NCI-H1436 (cell line): ENCODE measurements around the gene P2RY14.

ENCODE experiments used
- DNase-seq: peaks from one replicate; lab custom pipeline; 2025; lab: John Stamatoyannopoulos, UW

The P2RY14 gene

DNA sequence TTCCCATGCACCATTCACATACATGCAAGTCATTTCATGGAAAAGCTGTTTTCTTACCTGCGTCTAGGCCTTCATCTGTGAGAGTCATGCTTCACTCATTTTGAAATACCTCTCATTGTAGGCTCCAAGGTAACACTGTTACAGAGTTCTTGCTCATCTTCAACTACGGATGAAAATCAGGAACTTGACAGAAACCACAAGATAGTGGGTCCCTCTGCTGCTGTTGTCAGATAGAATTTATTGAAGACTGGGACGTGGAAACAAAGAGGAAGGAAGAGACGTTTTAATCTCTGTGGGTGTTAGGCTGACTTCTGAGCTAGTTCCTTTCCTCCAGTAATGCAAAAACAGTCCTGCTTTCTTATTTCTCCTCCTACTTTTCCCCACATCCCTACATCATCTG is at the start of gene P2RY14:
Gene P2RY14, minus strand, starts transcription at position 313 of the 400 bp plus-strand sequence. CDS start 64,226 bp downstream, outside the sequence.
- no peak for DNase-seq

DNA sequence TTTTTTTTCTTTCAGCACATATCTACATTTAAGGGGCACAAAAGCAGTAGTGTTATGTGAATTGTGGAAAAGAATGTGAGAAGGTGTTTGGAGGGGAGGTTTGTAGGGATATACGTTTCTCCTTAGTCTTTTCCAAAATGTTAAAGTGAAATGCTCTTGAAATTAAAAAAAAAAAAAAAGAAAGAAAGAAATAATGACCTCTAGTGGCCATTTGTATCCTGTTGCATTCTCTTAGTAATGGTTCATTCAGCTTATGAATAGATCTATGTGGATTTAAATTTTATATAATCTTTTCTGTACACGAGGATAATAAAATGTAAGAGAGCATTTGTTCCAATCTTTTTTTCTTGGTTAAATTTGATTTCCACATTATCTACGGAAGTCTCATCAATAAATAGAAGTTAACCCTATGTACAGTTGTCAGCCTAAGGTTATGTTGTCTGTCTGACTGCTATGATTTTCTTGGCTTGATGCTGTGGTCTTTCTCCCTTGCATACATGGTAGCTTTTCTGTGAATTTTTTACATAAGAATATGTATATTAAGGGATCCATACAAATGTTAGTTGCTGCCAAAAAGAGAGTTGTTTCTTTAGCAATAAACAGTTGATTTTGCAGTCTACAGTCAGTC is 49.3 kb upstream of the P2RY14 start:
- DNase-seq: no peak

DNA sequence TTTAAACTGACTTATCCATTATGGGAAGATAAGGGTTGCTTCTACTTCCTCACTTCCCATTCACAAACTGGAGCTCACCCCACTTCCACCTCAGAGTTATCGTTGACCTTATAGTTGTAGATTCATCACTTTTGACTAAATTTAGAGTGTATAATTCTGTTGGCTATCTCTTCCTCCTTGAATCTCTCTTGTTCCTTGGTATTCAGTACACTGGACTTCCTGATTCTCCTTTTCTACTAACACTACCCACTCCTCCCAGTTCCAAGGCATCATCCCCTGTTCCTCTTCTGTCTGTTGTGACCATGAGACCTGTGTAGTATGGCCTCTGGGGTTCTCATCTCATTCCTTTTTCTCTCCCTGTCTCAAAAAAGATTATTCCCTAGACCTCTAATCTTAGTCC is 44.2 kb upstream of the P2RY14 start:
- DNase-seq: no peak

DNA sequence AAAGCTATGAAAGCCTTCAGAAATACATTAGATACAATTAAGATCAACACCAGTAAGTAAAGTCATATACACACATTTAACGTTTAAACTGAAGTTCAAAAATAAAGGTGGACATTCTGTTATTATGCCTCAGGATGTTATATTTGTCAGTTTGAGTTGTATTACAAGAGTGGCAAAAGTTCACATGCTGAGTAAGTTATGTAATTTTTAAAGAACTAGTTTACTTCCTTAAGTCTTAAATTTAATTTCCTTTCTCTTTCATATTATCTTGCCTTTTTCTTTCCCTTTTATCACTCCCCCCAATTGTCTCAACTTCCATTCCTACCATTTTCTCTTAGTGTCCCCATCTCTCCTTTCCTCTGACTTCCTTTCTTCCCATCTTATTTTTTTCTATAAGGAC is 43.2 kb upstream of the P2RY14 start:
- DNase-seq: no peak

DNA sequence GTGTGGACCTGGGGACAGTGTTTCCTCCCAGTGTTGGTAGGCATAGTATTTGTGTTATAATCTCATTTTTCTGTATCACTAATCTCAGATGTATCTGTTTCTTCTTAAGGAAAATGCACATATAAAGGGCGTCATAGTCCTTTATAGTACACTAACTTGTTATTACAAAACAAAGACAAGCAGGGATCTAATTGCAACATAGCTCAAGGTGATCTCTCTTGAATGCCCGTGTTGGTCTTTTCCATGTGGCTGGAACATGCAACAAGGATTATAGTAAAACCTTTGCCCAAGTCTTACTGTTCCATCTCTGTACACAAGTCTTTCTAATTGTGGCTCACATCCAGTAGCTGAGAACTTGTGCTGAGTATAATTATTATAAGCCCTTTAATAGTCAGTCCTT is 41.8 kb upstream of the P2RY14 start:
- no peak for DNase-seq

DNA sequence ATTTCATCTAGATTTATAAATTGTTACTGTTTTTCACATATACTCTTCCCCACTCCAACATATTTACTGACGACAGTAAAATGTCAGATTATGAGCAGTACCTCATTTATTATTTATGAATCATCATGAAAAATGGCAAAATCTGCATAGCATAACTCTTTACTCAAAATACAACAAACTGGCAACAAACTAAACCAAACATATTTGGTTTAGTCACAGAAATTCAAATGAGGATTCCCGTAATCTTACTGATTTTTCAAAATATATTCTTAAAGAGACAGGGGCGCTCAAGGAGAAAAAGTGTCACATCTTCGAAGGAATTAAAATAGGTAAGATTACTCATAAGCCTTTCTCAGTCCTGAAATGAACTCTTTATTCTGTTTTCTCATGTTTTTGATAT is 41.3 kb upstream of the P2RY14 start:
- no peak for DNase-seq

DNA sequence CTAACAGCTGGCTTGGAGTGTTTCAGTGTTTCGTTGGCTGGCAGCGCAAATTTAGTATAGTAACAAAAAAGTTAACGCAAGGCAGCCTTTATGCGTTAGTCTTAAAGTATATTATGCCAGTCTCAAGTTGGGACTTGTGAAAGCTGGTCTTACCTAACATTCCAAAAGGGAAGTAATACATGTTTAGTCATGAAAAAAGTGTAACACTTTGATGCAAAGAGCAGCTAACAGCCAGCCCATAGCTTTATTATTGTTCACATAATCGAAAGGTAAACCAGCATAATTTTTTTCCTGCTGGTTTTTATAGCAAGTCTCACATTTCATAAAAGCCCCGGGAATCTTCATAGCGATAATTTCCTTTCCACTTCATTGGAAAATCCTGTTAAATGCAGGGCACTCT is 40.6 kb upstream of the P2RY14 start:
- DNase-seq: no peak

DNA sequence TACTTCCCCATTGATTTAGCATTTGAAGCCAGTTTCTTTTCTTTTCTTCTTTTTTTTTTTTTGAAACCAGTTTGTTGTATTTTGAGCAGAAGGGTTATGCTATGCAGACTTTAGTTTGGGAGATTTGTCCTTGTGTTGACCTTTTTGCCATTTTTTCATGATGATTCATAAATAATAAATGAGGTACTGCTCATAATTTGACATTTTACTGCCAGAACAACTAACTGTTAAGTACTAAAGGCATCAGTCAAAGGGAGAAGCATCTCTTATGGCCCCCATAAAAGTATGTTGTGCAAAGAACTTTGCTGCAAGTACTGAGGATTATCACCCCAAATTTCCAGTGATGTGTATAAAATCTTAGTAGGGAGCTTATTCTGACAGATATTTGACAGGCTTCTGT is 40.0 kb upstream of the P2RY14 start:
- DNase-seq: no peak

DNA sequence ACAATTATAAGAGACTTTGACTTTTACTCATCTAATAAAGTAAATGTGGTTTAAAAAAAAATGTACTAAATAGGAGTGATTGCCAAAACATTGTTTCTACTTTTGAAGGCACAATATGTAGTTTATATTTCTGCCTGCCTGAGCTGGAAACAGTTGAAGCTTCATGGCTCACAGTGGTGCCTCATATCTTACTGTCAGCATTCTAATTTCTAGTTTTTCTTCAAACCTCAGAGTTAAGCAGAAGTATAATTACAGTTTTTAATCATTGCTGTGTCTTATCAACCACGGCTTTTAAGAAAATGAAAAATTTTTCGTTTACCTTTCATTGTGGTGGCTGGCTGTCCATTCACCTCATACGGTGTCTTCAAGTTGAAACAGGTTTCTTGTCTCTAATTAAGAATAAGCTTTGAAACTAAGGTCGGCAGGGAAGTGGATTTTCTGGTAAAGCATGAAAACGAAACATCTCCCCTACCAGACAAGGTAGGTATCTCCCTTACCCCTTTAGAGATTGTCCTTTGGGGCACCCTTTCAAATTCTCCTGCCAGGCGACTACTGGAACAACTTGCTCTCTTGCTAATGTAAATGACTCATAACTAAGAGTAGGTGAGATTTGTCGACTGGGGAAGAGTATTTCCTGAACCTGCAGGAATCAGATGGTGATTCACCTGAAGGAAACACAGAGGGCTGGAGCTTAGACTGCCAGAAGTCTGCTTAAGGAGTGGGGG is 38.1 kb upstream of the P2RY14 start, which contains the start of gene GPR87:
Gene GPR87, minus strand, starts transcription at position 554 of the 725 bp plus-strand sequence. CDS start 16,720 bp downstream, outside the sequence.
- DNase-seq: no peak

DNA sequence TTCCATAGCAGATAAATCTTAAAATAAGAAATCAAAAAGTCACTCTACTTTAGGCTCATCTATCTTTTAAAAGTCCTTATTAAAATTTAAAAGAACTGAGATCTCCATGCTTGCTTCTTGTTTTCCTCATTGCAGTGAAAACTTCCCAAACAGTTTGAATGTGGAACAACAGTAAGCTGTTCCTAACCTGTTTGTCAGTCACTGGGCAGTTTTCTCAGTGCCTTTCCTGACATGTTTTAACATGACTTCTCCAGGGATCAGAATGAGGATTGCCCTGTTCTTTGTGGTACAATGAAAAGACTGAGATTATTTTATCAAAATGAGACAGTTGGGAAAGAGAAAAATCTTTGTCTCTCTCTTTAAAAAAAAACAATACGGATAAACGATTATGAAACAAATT is 37.5 kb upstream of the P2RY14 start:
- DNase-seq: no peak

DNA sequence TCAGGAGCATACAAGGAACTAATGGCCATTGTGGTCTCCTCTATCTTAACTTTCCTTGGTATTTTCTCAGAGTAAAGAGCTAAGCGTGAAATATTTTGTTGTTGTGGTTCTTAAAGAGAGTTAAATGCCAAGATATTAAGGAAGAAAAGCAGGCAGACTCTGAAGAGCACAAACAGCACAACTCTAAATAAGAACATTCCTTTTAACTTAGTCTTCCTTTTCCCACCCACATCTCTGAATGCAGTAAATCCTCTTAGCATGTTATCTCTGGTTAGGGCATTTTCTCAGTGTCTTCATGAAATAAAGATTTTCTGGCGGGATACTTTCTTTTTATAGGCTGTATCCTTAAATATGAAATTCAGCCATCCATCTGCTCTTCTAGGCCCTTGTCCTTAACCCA is 36.8 kb upstream of the P2RY14 start:
- DNase-seq: no peak

DNA sequence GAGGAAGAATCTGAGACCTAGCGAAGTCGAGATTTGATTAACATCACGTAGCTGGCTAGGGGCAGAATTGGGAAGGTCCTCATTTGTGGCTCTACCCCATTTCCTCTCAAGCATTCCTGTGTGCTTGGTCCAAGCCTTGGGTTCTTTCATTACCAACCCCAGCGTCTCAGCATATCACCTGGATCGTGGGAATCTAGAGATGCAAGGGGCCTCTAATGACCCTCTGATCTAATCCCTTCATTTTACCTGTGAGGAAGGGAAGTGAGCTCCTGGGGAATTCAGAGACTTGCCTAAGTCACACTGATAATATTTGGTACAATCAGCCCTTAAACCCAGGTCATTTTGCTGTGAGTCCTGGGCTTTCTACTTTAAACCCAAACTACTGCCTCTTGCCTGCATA is 36.3 kb upstream of the P2RY14 start:
- no peak for DNase-seq

DNA sequence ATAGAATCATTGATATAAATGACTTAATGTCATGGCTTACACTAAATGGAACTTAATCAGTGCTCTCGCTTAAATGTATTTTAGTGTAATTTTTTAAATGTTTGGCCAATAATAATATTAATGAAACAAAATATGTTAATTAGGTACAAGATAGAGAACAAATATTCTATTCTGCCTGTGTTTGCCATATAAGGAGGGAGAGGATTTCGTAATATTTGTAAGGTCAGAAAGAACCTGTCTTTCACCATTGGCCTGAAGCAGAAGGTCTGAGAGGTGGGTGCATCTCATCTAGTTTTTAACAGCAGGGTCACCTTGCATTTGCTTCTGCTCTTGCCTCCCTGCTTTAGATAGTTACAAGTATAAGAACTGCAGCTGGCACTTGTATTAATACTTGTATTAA is 35.8 kb upstream of the P2RY14 start:
- DNase-seq: no peak

DNA sequence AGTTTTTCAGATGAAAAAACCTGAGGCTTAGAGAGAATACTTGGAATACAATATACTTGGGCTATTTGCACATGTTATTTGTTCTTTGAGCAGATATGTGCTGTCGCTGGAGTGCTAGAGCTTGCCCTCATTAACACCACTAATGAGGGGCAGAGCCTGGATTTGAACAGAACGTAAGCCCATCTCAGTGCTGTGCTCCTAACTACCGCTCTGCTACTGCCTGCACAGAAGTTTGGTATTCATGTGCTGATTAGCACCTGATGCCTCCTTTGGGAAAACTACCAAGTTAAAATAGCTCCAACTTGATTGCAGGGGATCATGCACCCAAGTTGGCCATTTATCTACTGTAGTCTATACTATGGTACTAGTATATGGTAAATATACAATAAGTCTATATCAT is 34.6 kb upstream of the P2RY14 start:
- no peak for DNase-seq

DNA sequence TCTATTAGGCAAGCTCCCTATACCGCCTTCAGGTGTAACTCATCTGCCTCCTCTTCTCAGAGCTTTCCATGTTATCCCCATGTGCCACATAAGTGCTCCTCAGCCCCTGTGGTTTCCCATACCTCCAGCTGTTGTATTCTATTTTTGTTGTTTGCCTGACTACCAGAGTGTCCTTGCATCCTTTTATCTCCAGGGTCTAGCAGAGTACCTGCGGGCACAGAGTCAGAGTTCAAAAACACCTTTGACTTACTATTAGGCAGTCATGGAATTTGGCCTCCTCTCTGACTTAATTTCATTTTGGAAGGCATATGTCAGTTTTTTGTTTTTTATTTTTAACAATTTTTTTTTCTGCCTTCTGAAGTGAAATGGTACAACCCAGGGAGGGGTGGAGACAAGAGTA is 31.2 kb upstream of the P2RY14 start:
- no peak for DNase-seq

DNA sequence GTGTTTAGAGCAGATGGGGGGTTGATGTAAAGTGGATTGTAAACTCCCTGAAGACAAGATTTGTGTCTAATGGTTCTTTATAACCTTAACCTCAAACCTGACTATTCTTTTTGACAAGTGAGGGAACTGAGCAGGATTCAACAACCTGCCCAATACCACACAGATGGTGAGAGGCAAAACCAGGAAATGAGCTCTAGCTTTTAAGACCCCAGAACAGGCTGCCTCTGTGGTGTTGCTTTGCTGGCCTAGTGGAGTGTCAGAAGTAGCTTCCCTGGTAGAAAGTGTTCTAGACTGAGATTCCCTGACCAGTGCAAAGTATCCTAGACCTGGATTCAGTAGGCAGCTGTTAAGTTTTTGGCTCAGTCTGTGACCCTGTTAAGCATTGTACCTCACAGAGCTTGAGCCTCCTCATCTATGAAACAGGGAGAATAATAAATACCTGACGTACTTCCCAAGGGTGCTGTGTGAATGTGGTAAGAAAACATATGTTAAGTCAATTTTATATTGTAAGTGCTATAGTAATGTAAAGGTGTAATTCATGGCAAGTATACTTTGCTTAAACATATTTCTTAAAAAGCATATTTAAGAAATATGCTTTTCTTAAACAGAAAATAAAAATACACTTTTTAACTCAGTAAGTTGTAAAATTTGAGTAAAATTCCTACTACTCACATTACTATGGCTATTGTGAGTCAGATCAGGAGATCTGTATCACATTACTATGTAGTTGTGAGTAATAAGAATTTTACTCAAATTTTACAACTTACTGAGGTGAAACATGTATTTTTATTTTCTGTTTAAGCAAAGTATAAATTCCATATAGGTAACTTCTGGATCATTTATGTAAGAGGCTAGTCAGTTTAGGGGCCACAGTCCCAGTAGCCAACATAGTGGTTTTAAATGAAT is 29.5 kb upstream of the P2RY14 start:
- no peak for DNase-seq

DNA sequence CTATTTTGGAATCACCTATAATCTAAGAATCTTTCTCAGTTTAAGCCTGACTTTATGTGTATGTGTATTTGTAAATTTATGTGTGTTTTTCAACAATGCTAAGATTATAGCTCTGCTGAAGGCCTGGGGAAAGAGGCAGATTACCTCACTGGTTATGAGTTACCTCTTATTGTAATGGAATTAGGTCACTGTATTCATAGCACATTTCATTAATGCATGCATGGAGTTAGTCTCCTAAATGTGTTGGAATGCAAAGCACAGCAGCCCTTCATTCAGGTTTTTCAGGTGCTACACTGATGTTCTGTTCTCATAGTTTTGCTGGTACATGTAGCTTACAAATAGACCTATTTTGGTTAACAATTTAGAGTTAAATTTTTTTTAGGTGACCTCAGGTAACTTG is 28.8 kb upstream of the P2RY14 start:
- DNase-seq: no peak

DNA sequence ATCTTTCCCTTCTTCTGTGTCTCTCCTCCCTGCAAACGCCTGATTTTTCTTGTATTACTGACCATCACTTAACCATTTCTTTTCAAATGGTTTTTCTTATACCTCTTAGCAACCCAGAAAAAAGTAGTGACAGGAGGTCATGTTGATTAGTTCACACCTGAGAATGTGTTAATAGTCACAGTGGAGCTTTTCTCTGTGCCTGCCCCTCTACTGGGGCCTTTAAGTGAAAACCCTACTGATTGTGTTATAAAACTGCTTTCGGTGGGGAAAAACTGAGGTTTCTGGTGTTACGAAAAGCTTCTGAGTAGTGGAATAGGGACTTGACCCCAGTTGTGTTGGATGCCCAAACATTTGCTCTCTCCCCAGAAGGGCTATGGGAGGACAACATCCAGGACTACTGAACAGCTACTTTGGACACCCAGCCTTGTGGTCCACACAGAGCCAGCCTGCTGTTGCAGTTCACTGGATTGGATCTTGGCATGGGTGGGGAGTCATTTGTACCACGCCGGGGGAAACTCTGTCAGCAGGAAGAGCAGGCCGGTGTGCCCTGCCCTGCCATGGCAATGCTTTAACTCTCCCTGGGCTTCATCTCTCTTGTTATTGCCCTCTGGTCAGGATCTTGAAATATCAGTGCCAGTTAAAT is 27.9 kb upstream of the P2RY14 start:
- DNase-seq: no peak

DNA sequence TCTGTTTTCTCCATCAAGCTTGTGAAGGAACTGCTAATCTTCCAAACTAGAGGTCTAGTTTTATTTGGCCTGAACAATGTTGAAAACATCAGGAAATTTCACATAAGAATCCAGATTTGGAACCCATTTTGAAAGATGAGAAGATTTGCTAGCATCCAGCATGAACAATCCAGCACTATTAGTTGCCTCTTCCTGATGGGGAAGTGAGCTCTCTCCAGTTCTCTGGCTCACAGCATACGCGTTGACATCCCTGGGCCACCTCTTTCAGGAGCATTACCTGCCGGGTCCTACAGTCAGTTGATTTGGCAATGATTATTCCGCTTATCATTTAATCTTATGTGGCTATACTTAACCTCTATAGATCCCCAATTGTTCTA is 27.4 kb upstream of the P2RY14 start:
- no peak for DNase-seq

DNA sequence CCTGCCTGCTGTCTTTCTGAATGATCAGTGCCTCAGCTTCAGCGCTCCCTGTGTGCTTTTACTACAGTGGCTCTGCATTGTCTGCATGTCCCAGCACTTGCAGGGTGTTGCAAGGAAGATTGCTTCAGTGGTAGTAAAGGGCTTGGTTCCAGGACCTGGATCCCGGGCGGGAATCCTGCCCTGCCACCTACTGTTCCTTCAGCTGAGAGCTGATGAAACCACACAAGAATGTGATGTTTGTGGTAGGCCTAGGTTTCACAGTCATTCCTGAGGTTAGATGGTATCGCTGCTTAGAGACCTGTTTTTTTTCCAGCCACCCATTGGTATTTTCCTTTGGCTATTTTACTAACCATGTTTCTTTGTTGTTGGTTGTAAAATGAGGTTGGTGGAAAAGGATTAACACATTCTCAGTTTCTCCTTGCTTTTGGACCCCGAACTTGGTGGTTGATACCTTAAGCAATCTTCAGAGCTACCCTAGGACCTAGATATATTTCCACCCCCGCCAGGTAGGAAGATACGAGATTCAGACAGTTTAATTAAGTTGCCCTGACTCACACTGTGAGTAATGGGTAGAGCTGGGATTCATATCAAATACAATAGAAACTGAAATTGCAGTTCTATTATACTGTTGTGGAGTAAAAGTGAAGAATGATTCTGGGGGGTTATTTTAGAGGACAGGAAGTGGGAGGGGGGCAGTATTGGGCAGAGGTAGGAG is 26.9 kb upstream of the P2RY14 start:
- no peak for DNase-seq

DNA sequence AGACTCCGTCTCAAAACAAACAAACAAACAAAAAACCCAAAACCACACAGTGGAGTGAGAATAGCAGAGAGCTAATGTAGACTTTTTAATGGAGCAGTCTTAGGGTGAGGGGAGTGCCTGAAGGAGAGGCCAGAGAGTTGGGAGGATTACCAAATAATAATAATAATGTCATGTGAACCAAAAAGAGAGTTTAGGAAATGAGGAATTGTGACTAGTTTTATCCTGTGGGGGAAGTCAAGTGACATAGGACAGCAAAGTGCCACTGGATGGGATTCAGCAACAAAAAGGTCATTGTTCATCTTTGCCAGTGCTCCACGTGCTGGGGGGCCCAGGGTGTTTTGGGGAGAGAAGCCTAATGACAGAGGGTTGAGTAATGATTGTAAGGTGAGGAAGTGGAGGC is 25.4 kb upstream of the P2RY14 start:
- DNase-seq: no peak

DNA sequence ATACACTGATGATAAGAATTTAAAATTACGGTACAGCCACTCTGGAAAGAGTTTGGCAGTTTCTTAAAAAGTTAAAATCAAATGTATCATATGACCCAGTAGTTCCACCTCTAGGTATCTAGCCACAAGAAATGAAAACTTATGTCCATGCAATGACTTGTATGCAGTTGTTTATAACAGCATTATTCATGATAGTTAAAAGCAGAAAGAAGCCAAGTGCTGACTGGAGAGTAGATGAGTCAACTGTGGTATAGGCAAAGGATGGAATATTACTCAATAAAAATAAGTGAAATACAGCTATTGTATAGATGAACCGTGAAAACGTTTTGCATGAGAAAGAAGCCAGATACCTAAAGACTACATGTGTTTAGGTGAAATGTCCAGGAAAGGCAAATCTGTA is 23.4 kb upstream of the P2RY14 start:
- DNase-seq: no peak
